HG03378 (cell line): ENCODE data around the gene TRIM29.

ENCODE experiments used
- ATAC-seq: cut with Tn5 transposase; IDR thresholded peaks from one replicate; pipeline ENCODE4 v1.9.1; 2021; ENCODE audit warnings: mild to moderate bottlenecking, moderate library complexity; ENCODE audit not compliant: unreplicated experiment

The TRIM29 gene

DNA sequence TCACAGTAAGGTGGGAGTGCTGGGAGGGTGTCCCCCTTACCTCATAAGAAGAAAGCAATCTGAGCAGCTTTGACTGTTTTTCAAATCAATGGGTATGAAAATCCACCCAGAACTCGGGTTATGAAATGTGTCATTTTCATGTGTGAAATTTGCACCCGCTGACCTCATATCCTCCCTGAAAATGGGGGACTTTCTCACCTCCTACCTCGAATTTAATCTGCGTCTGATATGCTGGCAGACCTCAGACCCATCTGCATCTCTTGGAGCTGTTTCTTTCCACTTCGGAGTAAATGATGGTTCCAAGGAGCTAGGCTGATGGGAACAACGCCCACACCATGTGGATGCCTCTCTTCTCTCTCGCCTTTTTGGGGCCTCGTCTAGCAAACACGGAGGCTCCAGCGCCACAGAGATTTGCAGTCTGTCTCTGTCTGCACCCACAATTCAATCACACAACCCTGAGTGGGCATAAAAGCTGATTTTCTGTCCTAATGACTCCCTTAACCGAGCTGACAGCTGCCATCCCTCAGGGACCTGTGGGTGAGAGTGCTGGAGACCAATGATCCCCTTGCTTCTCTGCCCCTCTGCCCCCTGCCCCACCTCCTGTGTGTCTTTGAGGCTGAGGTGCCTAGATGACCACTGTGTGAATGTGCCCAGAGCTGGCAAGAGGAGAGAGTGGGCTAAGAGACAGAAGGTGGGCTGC lies 71.0 kb downstream of the TRIM29 start:
- no peak for ATAC-seq

- ATAC-seq: no peak
These were observed 72.0 kb downstream of the TRIM29 start for GRCh38 chr11:120065876-120066275.

GRCh38 chr11:120065176-120065575 lies 72.7 kb downstream of the TRIM29 start:
- no peak for ATAC-seq

- ATAC-seq: no peak
These were observed 73.6 kb downstream of the TRIM29 start for GRCh38 chr11:120064341-120064740.

DNA sequence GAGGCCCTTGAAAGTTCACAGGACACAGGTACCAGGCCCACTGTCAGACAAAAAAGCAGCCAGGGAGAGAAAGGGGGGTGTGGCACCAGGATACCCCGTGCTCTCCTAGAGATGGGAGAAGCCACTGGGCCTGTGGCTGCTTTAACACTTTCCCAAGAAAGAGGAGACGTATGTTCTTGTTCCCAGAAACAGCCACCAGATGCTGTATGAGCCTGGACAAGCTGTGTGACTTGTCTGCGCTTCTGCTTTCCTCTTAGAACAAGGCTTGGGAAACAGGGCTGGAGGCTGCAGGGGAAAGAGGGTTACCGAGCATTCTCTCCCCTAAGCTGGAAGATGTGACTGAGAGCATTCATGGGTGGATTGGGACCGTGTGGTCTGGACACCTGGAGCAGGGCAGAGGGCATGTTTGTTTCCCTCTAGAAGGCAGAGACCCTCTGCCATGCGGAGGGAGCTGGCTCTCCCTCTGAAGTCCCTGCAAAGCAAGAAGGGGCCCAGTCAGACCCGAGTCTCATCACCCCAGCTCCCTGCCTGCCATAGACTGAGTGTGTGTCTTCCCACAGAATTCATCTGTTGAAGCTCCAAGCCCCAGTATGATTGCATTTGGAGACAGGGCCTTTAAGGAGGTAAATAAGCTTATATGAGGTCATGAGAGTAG lies 74.1 kb downstream of the TRIM29 start:
- ATAC-seq: no peak

- no peak for ATAC-seq
These were observed 75.4 kb downstream of the TRIM29 start for GRCh38 chr11:120062561-120062930.

- ATAC-seq: no peak
These were observed 76.0 kb downstream of the TRIM29 start for GRCh38 chr11:120061761-120062560.
